ENCODE results near the gene PTPRJ. TPM values are rescaled to one million over a fixed set of nuclear protein-coding genes. Genes with fewer than 3 reads are reported as not detected.

PTPRJ gene
- total RNA-seq, 1 donor from 2014 or later = 1.6 TPM

DNA sequence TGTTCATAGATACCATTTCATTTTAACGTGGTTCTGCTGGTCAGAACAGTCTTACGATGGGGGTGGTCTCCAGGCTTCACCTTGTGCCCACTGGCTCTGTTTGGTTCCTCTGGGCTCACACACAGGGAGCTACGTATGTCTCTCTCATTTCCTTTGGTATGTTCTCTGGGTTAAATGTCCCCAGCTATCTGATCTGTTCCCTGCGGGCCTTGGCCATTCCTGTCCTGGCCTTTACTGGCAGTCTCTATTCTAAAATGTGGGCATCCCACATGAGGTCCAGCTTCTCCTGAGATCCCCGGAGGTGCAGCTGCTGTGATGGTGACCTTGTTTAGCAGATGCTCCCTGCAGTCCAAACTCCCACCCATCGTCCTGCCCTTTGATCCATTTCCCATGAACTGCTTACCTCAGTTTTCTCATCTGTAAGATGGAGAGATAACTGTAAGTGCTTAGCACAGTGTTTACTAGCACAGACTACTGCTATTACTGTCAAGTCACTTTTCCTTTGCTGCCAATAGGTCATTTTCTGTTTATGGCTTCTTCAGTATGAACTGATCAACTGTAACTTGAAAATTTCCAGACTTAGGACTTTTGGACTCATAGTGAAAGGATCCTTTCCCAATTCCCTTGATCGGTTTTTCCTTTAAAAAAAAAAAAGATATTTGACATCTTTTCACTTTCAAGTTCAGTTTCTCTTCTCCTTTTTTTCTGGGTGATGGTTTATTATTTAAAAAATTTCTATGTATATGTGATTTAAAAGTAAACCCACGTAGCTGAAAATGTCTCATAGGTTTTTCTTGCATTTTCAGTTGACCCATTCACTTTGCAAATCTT lies 92.9 kb downstream of the PTPRJ start:
- TF ChIP-seq, protein P1, sequence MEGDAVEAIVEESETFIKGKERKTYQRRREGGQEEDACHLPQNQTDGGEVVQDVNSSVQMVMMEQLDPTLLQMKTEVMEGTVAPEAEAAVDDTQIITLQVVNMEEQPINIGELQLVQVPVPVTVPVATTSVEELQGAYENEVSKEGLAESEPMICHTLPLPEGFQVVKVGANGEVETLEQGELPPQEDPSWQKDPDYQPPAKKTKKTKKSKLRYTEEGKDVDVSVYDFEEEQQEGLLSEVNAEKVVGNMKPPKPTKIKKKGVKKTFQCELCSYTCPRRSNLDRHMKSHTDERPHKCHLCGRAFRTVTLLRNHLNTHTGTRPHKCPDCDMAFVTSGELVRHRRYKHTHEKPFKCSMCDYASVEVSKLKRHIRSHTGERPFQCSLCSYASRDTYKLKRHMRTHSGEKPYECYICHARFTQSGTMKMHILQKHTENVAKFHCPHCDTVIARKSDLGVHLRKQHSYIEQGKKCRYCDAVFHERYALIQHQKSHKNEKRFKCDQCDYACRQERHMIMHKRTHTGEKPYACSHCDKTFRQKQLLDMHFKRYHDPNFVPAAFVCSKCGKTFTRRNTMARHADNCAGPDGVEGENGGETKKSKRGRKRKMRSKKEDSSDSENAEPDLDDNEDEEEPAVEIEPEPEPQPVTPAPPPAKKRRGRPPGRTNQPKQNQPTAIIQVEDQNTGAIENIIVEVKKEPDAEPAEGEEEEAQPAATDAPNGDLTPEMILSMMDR (IDR thresholded peaks at IDR 0.05; ENCODE audit: insufficient read depth, low read length, severe bottlenecking) = no peak
- Histone ChIP-seq H3K36me3 (ENCODE audit: control insufficient read depth, insufficient read depth, low read length) (no peaks in the 10 kb centered on the region), H3K4me3 (ENCODE audit: low read depth, low read length) (no peak overlapping the region), H3K27me3 (ENCODE audit: control insufficient read depth, insufficient read depth, low read length) (no peaks in the 10 kb centered on the region)
- DNase-seq (ENCODE audit: low read depth) (no peak), FAIRE-seq (no peak)

DNA sequence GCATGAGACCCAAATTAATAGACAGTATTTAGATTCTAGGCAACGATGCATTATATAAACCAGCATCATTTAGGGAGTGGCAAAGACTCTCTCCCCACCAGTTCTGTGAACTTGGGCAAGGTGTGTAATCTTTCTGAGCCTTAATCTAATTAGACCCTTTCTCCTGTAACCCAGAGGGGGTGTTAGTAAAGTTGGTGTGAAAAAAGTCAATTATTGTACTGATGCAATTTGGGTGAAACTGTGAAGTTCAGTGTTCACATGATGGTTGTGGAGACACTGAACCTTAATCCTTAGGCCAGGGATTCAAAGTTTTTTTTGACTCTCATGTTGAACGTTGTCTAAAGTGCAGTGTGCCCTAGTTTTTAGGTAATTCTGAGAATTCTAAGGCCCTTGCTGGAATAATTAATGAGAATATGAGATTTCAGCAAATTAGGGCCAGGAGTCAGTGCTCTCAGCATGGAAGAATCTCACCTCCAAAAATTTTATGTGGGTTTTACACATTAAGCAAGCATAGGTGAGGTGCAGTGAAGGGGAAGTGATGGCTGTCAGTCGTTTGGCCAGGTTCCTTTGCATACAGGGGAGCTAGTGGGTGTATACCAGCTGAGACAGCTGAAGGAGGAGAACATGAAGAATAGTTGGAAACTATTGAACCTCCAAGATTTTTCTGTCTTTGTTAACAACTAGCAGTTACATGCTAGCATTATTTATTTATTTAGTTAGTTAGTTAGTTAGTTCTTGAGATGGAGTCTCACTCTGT lies 94.2 kb downstream of the PTPRJ start:
- Histone ChIP-seq H3K27me3 (ENCODE audit: control insufficient read depth, insufficient read depth, low read length) (no peaks in the 10 kb centered on the region), H3K4me3 (ENCODE audit: low read depth, low read length) (no peak overlapping the region), H3K36me3 (ENCODE audit: control insufficient read depth, insufficient read depth, low read length) (no peaks in the 10 kb centered on the region)
- TF ChIP-seq, protein P1 (IDR thresholded peaks at IDR 0.05; ENCODE audit: insufficient read depth, low read length, severe bottlenecking) = no peak
- DNase-seq (ENCODE audit: low read depth) = no peak
- no peak for FAIRE-seq

DNA sequence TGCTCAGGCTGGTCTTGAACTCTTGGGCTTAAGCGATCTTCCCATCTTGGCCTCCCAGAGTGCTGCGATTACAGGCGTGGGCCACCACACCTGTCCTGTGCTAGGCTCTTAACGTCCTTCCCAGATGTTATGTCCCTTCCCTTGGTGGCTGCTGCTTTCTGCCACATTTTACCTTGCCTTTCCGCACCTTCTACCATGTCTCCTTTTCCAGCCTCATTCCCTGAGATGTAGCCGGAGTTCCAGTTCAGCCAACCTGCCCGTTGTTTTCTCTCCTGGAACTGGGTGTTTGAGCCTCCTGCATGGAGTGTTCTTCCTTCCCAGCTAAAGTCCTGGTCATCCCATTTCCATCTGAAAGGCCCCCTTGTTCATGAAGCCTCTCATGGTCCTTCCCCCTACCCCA lies 95.3 kb downstream of the PTPRJ start:
- no peaks in the 10 kb centered on the region for H3K36me3 ChIP-seq (ENCODE audit: control insufficient read depth, insufficient read depth, low read length)
- TF ChIP-seq, protein P1 (IDR thresholded peaks at IDR 0.05; ENCODE audit: insufficient read depth, low read length, severe bottlenecking) = no peak
- FAIRE-seq (no peak), DNase-seq (ENCODE audit: low read depth) (no peak)
- H3K4me3 ChIP-seq (ENCODE audit: low read depth, low read length) = no peak overlapping the region
- H3K27me3 ChIP-seq (ENCODE audit: control insufficient read depth, insufficient read depth, low read length) = no peaks in the 10 kb centered on the region

DNA sequence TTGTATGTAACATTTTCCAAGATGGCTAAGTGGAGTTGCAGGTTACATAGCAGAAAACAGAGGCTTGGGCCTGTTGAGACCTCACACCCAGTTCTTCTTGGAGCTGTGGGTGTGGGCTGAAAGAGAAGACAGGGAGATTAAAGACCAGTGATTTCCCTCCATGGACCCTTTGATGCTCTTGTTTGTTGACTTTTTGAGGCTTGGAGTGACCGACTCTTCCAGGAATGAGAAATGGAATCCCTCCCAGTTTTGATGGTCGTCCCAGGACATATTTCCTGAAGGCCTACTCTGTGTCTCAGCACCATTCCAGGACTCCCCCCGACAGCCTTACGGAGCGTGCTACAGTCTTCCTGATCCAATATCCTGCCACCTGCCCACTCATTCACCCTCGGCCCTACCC lies 96.9 kb downstream of the PTPRJ start:
- no peak overlapping the region for H3K4me3 ChIP-seq (ENCODE audit: low read depth, low read length)
- no peaks in the 10 kb centered on the region for H3K36me3 ChIP-seq (ENCODE audit: control insufficient read depth, insufficient read depth, low read length)
- FAIRE-seq (no peak), DNase-seq (ENCODE audit: low read depth) (no peak)
- TF ChIP-seq, protein P1 (IDR thresholded peaks at IDR 0.05; ENCODE audit: insufficient read depth, low read length, severe bottlenecking) = no peak
- no peaks in the 10 kb centered on the region for H3K27me3 ChIP-seq (ENCODE audit: control insufficient read depth, insufficient read depth, low read length)

DNA sequence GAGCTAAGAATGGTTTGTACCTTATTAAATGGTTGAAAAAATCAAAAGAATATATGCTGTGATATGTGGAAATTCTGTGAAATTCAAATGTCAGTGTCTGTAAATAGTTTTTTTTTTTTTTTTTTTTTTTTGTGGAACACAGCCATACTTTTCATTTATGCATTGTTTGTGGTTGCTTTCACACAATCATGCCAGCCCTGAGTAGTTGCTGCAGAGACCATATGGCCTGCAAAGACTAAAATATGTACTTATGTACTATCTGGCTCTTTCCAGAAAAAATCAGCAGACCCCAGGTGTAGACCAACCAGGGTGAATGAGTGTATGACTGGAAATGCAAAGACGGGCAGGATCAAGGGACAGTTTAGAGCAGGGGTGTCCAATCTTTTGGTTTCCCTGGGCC lies 98.3 kb downstream of the PTPRJ start:
- H3K27me3 ChIP-seq (ENCODE audit: control insufficient read depth, insufficient read depth, low read length) = no peaks in the 10 kb centered on the region
- H3K4me3 ChIP-seq (ENCODE audit: low read depth, low read length) = no peak overlapping the region
- FAIRE-seq (no peak), DNase-seq (ENCODE audit: low read depth) (no peak)
- H3K36me3 ChIP-seq (ENCODE audit: control insufficient read depth, insufficient read depth, low read length) = no peaks in the 10 kb centered on the region
- TF ChIP-seq, protein P1 (IDR thresholded peaks at IDR 0.05; ENCODE audit: insufficient read depth, low read length, severe bottlenecking) = no peak

Data from bronchial epithelial cell (primary cell).